Measurements from ENCODE around the gene ZNF425. TPM values are rescaled to one million over a fixed set of nuclear protein-coding genes. Genes with fewer than 3 reads are reported as not detected.

ZNF425 gene
- polyA plus RNA-seq, 3 donors = 0.15 to 0.17 TPM; not detected in 1

DNA sequence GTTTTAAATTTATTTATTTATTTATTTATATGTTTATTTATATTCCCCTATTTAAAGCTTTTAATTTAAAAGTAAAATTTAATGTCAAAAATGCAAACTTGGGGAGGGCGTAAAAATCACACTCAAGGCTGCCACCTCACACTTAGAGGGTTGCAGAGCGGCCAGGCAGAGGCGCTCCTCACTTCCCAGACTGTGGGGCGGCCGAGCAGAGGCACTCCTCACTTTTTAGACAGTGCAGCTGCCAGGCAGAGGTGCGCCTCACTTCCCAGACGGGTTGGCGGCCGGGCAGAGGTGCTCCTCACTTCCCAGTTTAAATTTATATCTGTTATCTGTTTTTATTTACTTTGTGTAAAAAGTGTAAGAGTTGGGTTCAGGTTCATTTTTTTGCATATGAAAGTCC, 10.0 kb upstream of the ZNF425 start:
- intact Hi-C loops (cut with micrococcal nuclease) = no loop called here
- Mint-ChIP-seq H3K4me3 (no peak overlapping the region), H3K27me3 (ENCODE audit: low read depth in 3 of 3) (no peaks in the 10 kb centered on the region), H3K4me1 (peaks cover 3% of the 10 kb centered on the region), H3K27ac (no peak overlapping the region), H3K36me3 (peaks cover 0 to 12% of the 10 kb centered on the region in 2 donors), H3K9me3 (peaks cover 3 to 11% (median 10%) of the 10 kb centered on the region in 7 donors)
- Histone ChIP-seq H3K9me3 (replicated peaks in 1 of 2; ENCODE audit: control insufficient read depth in 1 of 2, insufficient read depth in 1 of 2, low read length in 2 of 2) (peaks cover 5% of the 10 kb centered on the region in 2 donors), H3K36me3 (replicated peaks in 1 of 2; ENCODE audit: control insufficient read depth in 1 of 2, insufficient read depth in 2 of 2, low read length in 2 of 2) (peaks cover 0 to 6% of the 10 kb centered on the region in 2 donors), H3K27me3 (ENCODE audit: control insufficient read depth in 2 of 2, insufficient read depth in 2 of 2, low read length in 2 of 2) (no peaks in the 10 kb centered on the region), H2AFZ (ENCODE audit: insufficient read depth, low read depth, low read length, poor library complexity, severe bottlenecking) (no peak overlapping the region), H3K4me3 (replicated peaks in 1 of 3; ENCODE audit: low read depth in 2 of 3, low read length in 3 of 3) (no peak overlapping the region), H3K4me2 (replicated peaks; ENCODE audit: extremely low read depth, low read length, poor library complexity, severe bottlenecking) (no peak overlapping the region), H3K79me2 (ENCODE audit: insufficient read depth, low read length) (no peaks in the 10 kb centered on the region), H3K4me1 (ENCODE audit: control insufficient read depth in 1 of 2, insufficient read depth in 2 of 2, low read length in 2 of 2) (no peaks in the 10 kb centered on the region), H3K27ac (ENCODE audit: low read depth in 1 of 2, low read length in 2 of 2) (no peak overlapping the region), H3K9ac (ENCODE audit: insufficient read depth, low read length, poor library complexity, severe bottlenecking) (no peak overlapping the region), H4K20me1 (ENCODE audit: insufficient read depth, low read length) (no peaks in the 10 kb centered on the region)
- no peak for DNase-seq
- no peak for TF ChIP-seq CTCF (IDR thresholded peaks at IDR 0.05)
- WGBS (ENCODE audit: insufficient coverage) = 100% methylated on average over 3 of the region's 9 CpGs

DNA sequence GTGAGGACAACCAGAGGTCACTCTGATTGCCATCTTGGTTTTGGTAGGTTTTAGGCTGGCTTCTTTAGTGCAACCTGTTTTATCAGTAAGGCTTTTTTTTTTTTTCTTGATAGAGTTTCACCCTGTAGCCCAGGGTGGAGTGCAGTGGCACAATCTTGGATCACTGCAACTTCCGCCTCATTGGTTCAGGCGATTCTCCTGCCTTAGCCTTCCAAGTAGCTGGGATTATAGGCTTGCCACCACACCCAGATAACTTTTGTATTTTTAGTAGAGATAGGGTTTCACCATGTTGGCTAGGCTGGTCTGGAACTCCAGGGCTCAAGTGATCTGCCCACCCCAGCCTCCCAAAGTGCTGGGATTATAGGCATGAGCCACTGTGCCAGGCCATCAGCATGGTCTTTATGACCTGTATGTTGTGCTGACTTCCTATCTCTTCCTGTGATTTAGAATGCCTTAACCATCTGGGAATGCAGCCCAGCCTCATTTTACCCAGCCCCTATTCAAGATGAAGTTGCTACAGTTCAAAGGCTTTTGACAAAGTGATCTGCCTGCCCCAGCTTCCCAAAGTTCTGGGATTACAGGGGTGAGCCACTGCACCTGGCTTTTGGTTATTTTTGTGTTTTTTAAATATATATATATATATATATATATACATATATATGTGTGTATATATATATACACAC, 7.0 kb upstream of the ZNF425 start:
- H3K4me1 ChIP-seq (ENCODE audit: control insufficient read depth in 1 of 2, insufficient read depth in 2 of 2, low read length in 2 of 2) = no peaks in the 10 kb centered on the region
- H3K27ac Mint-ChIP-seq = no peak overlapping the region
- H3K27ac ChIP-seq (ENCODE audit: low read depth in 1 of 2, low read length in 2 of 2) = no peak overlapping the region
- H3K27me3 ChIP-seq (ENCODE audit: control insufficient read depth in 2 of 2, insufficient read depth in 2 of 2, low read length in 2 of 2) = no peaks in the 10 kb centered on the region
- H3K79me2 ChIP-seq (ENCODE audit: insufficient read depth, low read length) = no peaks in the 10 kb centered on the region
- H3K27me3 Mint-ChIP-seq (ENCODE audit: low read depth in 3 of 3) = no peaks in the 10 kb centered on the region
- no peaks in the 10 kb centered on the region for H4K20me1 ChIP-seq (ENCODE audit: insufficient read depth, low read length)
- H3K36me3 ChIP-seq (replicated peaks in 1 of 2; ENCODE audit: control insufficient read depth in 1 of 2, insufficient read depth in 2 of 2, low read length in 2 of 2) = peaks cover 3 to 17% of the 10 kb centered on the region in 2 donors
- no peak overlapping the region for H3K4me3 Mint-ChIP-seq
- H3K4me3 ChIP-seq (replicated peaks in 1 of 3; ENCODE audit: low read depth in 2 of 3, low read length in 3 of 3) = no peak overlapping the region
- intact Hi-C loops (cut with micrococcal nuclease) = no loop called here
- H3K36me3 Mint-ChIP-seq = peaks cover 6 to 30% of the 10 kb centered on the region in 2 donors
- H3K4me2 ChIP-seq (replicated peaks; ENCODE audit: extremely low read depth, low read length, poor library complexity, severe bottlenecking) = no peak overlapping the region
- DNase-seq = no peak
- peaks cover 16 to 17% of the 10 kb centered on the region in 2 donors for H3K9me3 ChIP-seq (replicated peaks in 1 of 2; ENCODE audit: control insufficient read depth in 1 of 2, insufficient read depth in 1 of 2, low read length in 2 of 2)
- peaks cover 8 to 26% (median 20%) of the 10 kb centered on the region in 7 donors for H3K9me3 Mint-ChIP-seq
- no peak overlapping the region for H2AFZ ChIP-seq (ENCODE audit: insufficient read depth, low read depth, low read length, poor library complexity, severe bottlenecking)
- no peak for TF ChIP-seq CTCF (IDR thresholded peaks at IDR 0.05)
- no peaks in the 10 kb centered on the region for H3K4me1 Mint-ChIP-seq
- H3K9ac ChIP-seq (ENCODE audit: insufficient read depth, low read length, poor library complexity, severe bottlenecking) = no peak overlapping the region
- WGBS (ENCODE audit: insufficient coverage) = no CpG with 5 or more reads among the region's 2 CpGs
